Loucy (cell line): ENCODE data around the gene SHCBP1.

Source experiments
- EZH2phosphoT487 ChIP-seq: fragments of 200-600 bp; IDR thresholded peaks from 2 replicates; pipeline ENCODE4 v1.6.1; 2018; ENCODE audit warnings: antibody characterized with exemption, mild to moderate bottlenecking, moderate library complexity, borderline replicate concordance
- TF ChIP-seq, protein P1 (sequence below): fragments of 200-600 bp; sonication (generic); conservative IDR thresholded peaks from 2 replicates; pipeline ENCODE4 v1.5.1; 2014; ENCODE audit warnings: mild to moderate bottlenecking, antibody characterized with exemption, low read length

DNA sequence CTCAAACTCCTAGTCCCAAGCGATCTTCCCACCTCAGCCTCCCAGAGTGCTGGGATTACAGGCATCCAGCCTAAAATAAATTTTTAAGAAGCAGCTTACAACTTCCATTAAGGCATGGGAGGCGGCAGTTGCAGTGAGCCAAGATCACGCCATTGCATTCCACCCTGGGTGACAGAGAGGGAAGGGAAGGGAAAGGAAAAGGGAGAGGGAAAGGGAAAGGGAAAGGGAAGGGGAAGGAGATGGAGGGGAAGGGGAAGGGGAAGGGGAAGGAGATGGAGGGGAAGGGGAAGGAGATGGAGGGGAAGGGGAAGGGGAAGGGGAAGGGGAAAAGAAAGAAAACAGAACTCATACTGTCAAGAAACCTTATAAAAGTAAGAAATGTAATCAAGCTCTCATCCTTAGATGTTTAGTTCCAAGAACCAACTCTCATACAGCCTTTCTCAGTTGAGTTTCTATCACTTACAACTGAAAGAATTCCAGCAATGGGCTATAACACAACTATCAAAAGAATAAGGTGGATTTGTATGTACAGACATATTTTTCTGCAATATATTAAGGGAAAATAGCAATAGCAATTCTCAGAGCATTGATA is 43.1 kb downstream of the SHCBP1 start:
- TF ChIP-seq, protein P1, sequence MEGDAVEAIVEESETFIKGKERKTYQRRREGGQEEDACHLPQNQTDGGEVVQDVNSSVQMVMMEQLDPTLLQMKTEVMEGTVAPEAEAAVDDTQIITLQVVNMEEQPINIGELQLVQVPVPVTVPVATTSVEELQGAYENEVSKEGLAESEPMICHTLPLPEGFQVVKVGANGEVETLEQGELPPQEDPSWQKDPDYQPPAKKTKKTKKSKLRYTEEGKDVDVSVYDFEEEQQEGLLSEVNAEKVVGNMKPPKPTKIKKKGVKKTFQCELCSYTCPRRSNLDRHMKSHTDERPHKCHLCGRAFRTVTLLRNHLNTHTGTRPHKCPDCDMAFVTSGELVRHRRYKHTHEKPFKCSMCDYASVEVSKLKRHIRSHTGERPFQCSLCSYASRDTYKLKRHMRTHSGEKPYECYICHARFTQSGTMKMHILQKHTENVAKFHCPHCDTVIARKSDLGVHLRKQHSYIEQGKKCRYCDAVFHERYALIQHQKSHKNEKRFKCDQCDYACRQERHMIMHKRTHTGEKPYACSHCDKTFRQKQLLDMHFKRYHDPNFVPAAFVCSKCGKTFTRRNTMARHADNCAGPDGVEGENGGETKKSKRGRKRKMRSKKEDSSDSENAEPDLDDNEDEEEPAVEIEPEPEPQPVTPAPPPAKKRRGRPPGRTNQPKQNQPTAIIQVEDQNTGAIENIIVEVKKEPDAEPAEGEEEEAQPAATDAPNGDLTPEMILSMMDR, result no peak
- no peak for TF ChIP-seq EZH2phosphoT487
